ENCODE results near the gene MAN1A1. TPM values are rescaled to one million over a fixed set of nuclear protein-coding genes. Genes with fewer than 3 reads are reported as not detected.

Gene MAN1A1
- polyA plus RNA-seq, 3 donors: 74.2 to 85.6 (median 82.0) TPM

DNA sequence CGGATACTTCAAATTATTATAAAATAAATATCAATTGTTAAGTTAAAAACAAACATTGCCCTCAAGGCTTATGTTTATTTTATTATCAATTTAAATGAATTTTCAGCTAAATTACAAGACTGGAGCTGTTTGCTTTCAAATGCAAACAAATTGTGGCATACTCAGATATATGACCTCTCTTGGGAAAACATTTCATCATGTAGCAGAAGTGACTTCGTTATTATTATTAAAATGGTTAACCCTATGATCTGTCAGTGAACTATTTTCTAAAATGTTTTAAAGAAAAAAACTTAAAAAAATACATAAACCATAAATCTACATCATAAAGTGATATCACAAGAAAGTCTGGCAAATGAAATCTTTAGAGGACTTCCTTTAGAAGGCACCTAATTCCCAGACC, 72.5 kb downstream of the MAN1A1 start:
- DNase-seq: no peak

DNA sequence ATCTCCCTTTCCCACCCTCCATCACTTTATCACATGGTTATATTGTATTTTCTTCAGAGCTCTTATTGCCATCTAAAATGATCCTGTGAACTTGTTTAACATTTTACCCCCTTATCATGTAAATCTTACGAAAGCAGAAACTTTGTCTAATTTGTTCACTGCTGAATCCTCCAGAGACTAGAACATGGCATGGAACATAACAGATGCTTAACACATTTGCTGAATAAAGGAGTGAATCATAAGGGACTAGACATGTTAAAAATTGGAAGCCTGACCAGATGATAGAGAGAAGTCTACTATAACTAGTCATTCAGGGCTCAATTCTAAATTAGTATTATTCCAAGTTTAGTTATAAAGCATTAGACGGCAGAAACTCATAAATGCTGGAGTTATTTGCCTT, 73.3 kb downstream of the MAN1A1 start:
- DNase-seq: no peak

DNA sequence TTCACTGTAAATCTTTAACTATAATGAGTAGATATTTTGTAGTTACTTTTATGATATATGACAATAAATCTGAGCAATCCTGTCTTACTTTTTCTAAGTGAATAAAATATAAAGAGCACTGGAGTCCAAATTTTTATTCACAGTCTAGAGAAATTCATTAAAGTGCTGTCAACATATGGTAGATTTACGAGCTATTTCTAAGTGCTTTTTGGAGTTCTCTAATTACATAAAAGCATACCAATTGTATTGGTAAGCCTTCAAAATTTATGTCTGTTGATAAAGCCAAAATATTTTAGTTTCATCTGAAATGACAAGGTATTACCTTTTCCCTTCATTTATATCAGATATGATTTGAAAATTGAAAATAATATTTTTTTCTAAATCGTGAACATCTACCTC, 75.4 kb downstream of the MAN1A1 start:
- no peak for DNase-seq

DNA sequence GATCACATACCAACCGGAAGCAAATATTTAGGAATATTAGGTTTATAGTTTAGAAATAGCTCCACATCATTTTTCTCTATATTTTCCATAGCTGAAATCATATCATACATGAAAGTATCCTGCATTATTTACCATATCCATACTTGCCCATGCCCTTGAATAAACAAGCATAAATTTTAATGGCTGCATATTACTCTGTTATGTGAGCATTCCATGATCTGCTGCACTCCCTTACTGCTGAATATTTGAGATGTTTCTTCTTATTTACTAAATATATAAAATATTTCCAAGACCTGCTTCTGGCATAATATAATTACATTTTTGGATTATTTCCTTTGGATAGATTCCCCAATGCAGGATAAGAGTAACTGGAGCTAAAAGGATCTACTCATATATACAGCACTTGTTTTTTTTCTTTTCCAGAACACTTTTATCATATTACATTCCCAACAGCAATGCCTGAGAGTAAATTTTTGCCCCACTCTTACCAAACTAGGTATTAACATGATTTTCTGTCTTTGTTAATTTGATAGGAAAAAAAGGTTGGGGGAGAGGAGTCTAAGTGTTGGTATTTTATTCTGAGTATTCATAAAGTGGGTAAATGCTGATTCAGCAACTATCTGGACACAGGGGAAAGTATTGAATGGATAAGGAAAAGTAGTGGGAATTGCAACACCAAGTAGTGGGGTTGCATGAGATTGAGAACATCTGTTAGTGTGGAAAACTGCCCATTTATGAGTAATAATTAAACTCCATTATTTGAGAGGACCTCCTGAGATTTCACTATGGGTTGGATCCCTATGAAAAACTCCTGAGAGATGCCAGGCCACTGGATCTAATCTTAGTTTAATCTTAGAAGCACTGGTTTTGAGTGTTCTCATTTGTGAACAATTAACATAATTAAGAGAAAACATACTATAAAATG, 76.0 kb downstream of the MAN1A1 start:
- DNase-seq: no peak

DNA sequence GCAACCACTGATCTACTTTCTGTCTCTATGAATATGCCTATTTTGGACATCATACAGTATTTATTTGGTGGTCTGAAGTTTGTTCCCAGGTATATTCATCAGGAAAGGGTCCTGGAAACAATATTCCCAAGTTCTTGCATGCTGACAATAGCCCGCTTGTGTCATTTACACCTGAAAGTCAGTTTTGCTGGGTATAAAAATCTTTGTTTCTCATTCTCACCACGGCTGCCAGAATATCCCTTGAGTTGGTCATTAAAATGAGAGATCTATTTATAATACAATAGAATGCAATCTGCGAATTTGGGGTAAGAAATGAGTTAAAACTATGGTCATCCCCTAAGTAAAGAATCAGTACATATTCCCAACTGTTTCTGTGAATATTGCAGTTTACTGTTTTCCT, 79.0 kb downstream of the MAN1A1 start:
- DNase-seq: no peak

DNA sequence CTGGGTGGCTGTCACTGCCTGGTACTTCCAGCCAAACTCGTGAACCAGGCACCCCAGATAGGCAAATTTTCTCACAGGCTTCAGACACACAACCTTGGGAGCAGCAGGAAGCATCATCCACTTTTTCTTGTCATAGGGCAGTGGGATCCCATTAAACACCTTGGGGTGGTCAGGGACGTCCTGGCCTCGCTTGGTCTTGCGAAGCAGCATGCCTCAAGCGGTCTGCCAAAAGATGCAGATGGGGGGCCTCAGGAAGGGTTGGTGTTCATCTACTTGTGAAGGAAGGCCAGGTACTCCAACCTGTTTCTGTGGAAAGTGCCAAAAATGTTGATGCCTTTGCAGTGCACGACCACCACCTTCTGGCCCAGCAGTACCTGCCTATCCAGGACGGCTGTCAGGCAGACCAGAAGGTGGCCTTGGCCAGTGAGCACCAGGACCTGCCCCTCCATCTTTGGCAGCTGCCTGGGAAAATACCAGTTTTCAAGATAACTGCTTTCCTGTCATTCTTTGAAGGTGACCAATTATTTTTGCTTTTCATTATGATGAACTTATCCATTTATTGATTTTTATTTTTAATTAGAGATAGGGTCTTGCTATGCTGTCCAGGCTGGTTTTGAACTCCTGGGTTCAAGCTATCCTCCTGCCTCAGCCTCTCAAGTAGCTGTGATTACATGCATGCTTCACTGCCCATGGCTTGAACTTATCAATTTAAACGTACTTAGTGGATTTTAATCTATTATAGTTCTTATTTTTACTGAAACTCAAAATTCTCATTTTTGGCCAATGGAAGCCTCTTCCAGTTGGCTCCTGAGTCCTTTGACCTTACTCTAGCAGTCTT, 80.1 kb downstream of the MAN1A1 start:
- no peak for DNase-seq

DNA sequence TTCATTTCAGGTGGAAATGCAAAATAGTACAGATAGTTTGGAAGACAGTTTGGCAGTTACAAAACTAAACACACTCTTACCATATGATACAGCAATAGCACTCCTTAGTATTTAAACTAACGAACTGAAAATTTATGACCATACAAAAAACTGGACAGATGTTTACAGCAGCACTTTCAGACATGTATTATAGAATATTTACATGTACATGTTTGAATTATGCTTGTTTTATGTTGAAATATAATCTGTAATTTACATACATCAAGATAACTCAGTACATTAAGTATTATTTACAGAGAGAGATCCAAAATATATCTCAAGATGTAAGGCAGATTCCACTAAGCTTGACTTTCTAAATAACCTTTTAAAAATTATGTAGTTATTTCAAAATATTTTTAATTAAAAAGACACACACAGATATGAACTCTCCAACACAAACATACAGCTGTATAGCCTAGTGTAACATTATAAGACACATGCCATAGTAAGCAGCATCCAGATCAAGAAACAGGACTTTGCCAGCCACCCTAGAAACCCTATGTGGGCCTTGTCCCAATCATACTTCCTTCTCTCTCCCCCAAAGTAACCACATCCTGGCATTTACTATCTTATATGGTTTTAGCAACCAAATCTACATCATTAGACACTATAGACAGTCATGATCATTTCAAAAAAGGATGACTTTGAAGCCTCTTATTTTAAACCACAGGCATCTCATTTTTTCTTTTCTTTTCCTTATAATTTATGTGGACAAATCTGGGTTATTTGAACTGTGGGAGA, 82.2 kb downstream of the MAN1A1 start:
- no peak for DNase-seq

DNA sequence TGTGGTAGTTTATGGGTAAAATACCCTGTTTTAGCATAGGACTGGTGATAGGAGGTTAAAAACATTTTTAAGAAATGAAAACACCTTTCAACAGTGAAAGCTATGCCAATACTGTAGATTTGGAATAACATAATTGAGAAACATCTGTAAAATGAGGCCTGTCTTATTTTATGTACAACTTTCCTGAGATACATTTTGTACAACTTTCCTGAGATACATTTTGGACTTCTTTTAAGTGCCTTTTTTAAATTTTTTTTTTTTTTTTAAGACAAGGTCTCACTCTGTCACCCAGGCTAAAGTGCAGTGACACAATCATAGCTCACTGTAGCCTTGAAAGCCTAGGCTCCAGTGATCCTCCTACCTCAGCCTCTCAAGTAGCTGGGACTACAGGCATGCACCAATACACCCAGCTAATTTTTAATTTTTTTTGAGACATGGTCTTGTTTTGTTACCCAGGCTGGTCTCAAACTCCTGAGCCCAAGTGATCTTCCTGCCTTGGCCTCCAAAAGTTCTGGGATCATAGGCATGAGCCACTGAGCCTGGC, 84.6 kb downstream of the MAN1A1 start:
- DNase-seq: no peak

DNA sequence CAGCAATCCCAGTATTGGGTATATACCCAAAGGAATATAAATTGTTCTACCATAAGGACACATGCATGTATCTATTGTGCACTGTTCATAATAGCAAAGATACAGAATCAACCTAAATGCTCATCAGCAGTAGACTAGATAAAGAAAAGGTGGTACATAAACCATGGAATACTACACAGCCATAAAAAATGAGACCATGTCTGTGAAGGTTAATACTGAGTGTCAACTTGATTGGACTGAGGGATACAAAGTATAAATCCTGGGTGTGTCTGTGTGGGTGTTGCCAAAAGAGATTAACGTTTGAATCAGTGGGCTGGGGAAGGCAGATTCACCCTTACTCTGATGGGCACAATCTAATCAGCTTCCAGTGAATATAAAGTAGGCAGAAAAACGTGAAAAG, 86.9 kb downstream of the MAN1A1 start:
- no peak for DNase-seq

DNA sequence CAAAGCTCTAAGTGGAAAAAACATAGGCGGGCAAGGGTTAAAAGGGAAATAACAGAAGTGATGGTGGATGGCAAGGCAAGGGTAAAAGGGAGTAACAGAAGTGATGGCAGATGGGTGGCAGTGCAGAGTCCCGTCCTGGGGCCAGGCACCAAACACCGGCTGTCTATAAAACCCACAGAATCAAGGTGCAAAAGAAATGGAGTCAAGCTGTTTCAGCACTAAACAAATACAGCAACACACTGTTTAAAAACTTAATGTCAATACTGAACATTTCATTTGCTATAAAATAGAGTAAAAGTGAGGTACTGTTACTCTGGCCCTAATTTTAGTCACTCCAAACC, 87.6 kb downstream of the MAN1A1 start:
- no peak for DNase-seq

DNA sequence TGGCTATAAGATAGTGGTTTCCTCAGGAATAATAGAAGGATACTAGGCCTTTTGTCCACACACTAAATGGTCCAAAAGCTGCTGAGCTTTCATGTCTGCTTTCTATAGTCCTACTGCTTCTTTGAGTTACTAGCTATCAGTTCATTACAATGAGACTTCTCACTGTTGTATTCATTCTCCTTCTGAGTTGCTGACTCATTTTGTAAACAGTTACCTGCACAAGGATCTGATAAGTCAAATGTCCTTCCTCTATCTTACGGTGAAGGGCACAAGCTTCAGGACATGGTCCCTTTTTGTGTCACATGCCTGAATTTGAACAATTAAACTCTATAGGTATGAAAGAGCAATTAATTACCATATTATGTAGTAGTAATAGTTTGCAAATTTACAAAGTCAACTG, 90.5 kb downstream of the MAN1A1 start:
- DNase-seq: no peak

DNA sequence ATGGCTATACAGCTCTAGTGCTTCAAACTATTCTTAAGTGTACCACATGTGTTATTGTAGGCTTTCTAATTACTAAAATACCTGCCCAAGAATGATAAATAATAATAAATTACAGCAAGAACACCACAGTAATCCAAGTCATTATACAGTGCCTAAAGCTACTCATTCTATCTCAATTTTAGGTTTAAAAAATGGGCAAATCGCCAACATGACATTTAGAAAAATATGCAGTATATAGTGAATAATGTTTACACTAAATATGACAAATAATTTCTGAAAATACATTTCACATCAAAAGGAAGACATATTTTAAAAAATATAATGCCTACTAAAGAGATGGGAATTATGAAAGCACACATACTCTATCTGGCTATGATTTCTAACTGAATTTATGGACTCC, 91.8 kb downstream of the MAN1A1 start:
- no peak for DNase-seq

DNA sequence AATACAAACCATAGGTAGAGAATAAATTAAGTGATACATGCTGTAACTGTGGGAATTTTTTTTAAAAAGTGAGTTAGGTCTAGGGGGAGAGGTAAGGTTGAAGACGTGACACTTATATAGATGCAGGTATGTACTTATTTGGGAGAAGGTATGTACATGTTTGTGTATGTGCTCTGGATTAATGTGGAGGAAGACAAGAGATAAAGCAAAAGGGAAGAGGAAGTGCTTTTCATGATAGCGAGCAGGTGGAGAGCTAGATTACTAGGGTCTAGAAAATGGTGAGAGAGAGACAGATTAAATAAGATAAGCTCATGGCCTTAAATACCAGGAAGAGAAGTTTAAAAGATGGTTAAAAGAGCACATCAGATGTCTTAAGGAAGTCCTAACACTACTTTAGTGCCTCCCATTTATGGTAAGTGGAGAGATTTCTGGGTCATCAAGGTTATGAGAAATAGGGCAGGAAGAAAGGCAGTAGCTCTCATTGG, 92.5 kb downstream of the MAN1A1 start:
- DNase-seq: no peak

DNA sequence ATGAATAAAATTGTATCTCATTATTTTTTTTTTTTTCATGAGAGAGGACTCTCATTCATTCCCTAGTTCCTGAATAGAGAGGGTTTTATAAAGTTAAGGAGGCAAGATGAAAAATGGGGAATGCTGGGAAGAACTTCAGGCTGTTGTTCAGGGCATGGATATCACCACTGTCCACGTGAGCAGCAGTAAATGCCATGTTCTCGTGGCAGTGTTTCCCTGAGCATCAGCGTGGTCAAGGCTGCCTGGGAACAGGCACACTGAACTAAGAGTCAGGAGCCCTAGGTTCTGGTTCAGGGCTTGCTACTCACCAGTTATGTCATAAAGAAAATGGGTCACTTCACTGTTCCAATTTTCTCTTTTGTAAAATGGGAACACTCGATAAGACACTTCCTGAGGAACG, 93.2 kb downstream of the MAN1A1 start:
- no peak for DNase-seq

DNA sequence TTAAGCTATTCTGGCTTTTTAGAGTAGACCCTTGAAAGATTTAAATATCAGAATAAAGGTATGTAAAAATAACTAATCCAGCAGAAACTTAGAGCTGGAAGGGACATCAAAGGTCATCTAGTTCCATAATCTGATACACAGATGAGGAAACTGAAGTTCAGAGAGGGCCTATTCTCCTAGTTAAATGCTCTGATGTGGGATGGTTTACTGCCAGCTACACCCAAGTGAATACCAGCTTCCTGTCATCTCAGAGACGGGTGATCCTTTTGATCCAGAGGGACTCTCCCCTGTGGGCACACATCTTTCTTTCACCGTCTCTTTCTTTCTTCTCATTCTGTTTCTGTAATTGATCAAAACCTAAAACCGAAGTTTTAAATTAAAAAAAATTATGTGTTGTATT, 94.1 kb downstream of the MAN1A1 start:
- DNase-seq: no peak

DNA sequence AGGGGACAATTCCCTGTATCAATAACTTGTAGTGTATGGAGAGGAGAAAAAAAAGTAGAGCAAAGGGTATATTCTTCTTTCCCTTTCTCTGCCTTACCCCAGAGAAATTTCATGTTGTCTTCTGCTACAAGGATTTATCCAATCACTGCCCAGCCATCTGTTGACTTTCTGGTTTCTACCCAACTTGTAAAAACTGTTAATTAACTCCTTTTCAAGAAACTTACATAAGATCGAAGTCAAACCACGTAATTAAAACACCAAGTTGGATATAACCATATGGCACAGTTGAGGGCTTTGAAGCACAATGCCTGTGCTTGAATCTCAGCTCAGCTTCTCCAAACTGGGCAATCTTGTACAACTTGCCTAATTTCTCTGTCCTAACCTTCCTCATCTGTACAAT, 99.5 kb downstream of the MAN1A1 start:
- DNase-seq: no peak

DNA sequence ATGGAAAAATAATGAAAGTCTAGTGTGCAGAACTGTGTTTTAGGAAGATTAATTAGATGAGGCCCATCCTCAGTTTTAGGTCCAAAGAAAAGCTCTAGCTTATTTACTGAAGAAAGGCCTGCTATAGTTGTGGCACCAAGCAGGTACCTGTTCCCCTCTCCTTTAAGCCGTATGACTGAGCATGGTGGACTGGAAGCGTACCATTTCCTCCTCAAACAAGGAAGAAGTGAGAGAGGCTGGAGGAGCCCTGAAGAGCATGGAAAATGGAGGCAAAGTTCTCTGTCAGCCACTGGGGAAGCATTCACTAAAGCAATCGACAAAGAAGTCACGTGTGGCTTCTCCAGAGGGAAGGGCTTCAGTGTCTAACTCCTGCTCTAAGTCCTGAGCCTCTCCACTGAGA, 100.2 kb downstream of the MAN1A1 start:
- no peak for DNase-seq

DNA sequence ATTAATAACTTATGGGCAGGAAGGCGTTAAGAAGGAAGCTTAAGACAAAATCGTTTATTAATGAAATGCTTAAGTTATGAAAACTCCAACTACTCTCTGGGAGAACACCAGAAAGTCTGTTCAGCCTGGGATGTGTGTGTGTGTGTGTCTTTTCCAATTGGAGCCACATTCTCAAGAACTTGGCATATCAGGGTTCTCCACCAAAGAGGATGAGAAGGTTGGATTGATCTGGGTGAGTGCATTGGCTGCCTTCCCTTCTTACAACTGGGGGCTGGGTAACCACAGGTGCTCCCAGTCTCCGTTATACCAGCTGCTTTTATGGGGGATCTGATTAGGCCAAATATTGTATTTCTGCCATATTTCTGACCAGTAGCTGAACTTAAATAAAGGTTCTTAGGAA, 102.1 kb downstream of the MAN1A1 start:
- no peak for DNase-seq

DNA sequence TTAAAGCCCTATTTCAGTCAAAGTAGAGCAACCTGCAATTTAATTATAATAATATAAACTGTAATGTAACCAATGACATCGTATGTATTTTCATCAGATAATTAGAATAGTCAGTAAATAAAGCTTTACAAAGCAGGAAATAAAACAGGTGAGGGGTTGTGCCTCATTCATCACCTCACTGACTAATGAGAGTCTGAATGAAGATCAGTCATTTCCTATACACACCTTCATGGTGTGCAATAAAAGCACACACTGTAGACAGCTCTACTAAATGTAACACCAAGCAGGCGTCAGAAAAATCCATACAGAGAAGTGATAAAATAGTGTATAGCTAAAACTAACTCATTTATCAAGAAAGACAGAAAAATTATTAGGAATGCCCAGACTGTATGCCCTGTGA, 105.9 kb downstream of the MAN1A1 start:
- DNase-seq: no peak

DNA sequence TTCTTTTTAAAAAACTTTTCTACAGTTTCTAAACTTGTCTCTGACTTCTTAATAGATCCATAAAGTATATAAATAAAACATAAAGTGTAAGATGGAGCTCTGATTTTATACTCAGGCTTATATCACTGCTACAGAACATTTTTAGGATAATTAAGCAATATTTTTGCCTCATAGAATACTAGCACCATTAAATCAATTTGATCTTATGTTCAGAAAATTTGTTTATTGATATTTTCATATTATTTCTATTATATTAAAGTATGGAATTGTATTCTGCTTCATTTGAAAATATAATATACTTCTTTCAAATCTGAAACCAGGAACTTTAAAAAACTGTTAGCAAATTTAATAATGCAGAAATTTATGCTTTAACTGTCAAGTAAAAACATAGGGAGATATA, 106.5 kb downstream of the MAN1A1 start:
- DNase-seq: no peak

DNA sequence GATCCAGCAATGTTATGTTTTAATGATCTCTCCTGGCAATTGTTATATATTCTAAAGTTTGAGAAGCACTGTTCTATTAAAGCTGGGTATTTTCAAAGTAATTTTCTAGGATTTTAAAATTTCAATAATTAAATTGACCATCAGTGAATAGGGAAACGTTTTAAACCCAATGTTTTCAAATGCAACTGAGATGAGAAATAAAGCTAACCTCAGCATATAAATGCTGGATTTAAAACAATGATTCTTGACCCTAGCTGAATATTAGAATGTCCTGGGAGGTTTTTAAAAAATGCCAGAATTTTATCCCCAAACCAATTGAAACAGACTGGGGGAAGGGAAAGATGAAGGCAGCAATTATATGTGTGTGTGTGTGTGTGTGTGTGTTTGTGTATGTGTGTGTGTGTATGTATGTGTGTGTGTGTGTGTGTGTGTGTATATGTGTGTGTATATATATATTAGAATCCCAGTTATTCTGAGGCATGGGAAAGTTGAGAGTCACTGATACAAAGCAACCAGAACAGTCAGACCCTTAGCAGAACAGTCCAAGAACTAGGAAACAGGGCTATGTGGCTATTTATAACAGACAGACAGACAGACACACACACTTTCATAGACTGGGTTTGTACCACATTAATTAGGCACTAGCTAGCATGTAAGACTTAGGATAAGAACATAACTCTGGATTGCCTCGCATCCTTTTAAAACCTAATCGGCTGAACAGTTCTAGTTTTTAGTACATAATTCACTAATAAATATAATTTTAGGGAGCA, 107.8 kb downstream of the MAN1A1 start:
- DNase-seq: no peak

Measured in renal pelvis (tissue), 4 donors.